Stimulated activated CD8-positive, alpha-beta memory T cell treated with anti-CD3 and anti-CD28 coated beads, Interleukin-7, amount 100 ng/mL, for 24 hours (primary cell): ENCODE measurements around the gene STAT1.
"Not testable (repeated sequence)": the region's sequence is repeated elsewhere in the genome, so short reads cannot be mapped to it uniquely, and the experiment has no call there.

Experiments used
- DNase-seq: peaks from one replicate; pipeline ENCODE4 v3.0.0-alpha.2; 2020; ENCODE audit warnings: low read depth

The STAT1 gene

GRCh38 chr2:191006997-191007783 is 6.8 kb downstream of the STAT1 start:
- DNase-seq: no peak

- DNase-seq: no peak
These were observed 7.7 kb downstream of the STAT1 start for GRCh38 chr2:191006297-191006696.

GRCh38 chr2:191003405-191004309 is 10.3 kb downstream of the STAT1 start:
- no peak for DNase-seq

GRCh38 chr2:191001624-191002023 is 12.3 kb downstream of the STAT1 start:
- no peak for DNase-seq

GRCh38 chr2:191001032-191001431 is 12.9 kb downstream of the STAT1 start:
- DNase-seq: no peak

GRCh38 chr2:190999949-191000665 is 13.9 kb downstream of the STAT1 start:
- DNase-seq: no peak

- no peak for DNase-seq
These were observed 14.9 kb downstream of the STAT1 start for GRCh38 chr2:190999058-190999457.

- no peak for DNase-seq
These were observed 16.4 kb downstream of the STAT1 start for GRCh38 chr2:190997526-190998113.

GRCh38 chr2:190996947-190997346 is 17.0 kb downstream of the STAT1 start:
- no peak for DNase-seq

GRCh38 chr2:190996338-190996946 is 17.5 kb downstream of the STAT1 start:
- DNase-seq: no peak

GRCh38 chr2:190995315-190995714 is 18.7 kb downstream of the STAT1 start:
- DNase-seq: not testable (repeated sequence)

GRCh38 chr2:190994148-190994547 is 19.8 kb downstream of the STAT1 start:
- DNase-seq: no peak

GRCh38 chr2:190993292-190993643 is 20.7 kb downstream of the STAT1 start:
- DNase-seq: no peak

GRCh38 chr2:190990132-190990531 is 23.8 kb downstream of the STAT1 start:
- no peak for DNase-seq

- DNase-seq: no peak
These were observed 25.1 kb downstream of the STAT1 start for GRCh38 chr2:190988910-190989309.

- DNase-seq: no peak
These were observed 26.0 kb downstream of the STAT1 start for GRCh38 chr2:190987938-190988337.

GRCh38 chr2:190987116-190987515 is 26.9 kb downstream of the STAT1 start:
- DNase-seq: no peak

GRCh38 chr2:190986221-190986953 is 27.6 kb downstream of the STAT1 start:
- no peak for DNase-seq

- no peak for DNase-seq
These were observed 29.4 kb downstream of the STAT1 start for GRCh38 chr2:190984595-190984994.

- no peak for DNase-seq
These were observed 31.5 kb downstream of the STAT1 start for GRCh38 chr2:190982262-190983034.
